Measurements from ENCODE around the gene ANKRD1.

- TF ChIP-seq CTCF (IDR thresholded peaks at IDR 0.05): no peak
- TF ChIP-seq POLR2A (IDR thresholded peaks at IDR 0.05): no peak
Measured at GRCh38 chr10:90914992-90915765, 5.7 kb downstream of the ANKRD1 start.
